PC-3 (cell line): ENCODE results near the gene SLCO2A1. TPM values are rescaled to one million over a fixed set of nuclear protein-coding genes. Genes with fewer than 3 reads are reported as not detected.

Source experiments
- ATAC-seq: fragments of 200-7000 bp; cut with Tn5 transposase; 2 replicates; pipeline ENCODE4 v1.9.1; 2020; ENCODE audit warnings: mild to moderate bottlenecking, moderate library complexity
- BruUV-seq: library from RNA; stranded (reverse); fragments of 400-500 nt; replicated peaks from 2 replicates; lab custom pipeline; 2021; lab: Mats Ljungman, UMichigan
- CTCF ChIA-PET: fragments of 300-600 bp; sonication (Branson Sonifier 250); formaldehyde crosslinking; loops from one replicate; lab custom pipeline; 2022; ENCODE audit warnings: antibody characterized with exemption; lab: Charles Lee
- POLR2A ChIA-PET: fragments of 300-600 bp; sonication (Branson Sonifier 250); formaldehyde crosslinking; loops from one replicate; lab custom pipeline; 2022; ENCODE audit warnings: antibody characterized with exemption; ENCODE audit not compliant: unreplicated experiment; lab: Charles Lee
- DNase-seq: peaks from one replicate; pipeline ENCODE4 v3.0.0-alpha.2; 2015
- H2AFZ ChIP-seq: fragments of 300-600 bp; sonication (generic); 2 replicates; pipeline ENCODE4 v1.6.0; 2016; ENCODE audit warnings: antibody characterized with exemption, low read length
- H3F3A ChIP-seq: fragments of 300-600 bp; sonication (generic); one replicate; pipeline ENCODE4 v1.6.0; 2017; ENCODE audit warnings: antibody characterized with exemption, low read length, control low read depth, mild to moderate bottlenecking; ENCODE audit not compliant: unreplicated experiment
- H3K27ac ChIP-seq: fragments of 300-600 bp; sonication (generic); 2 replicates; pipeline ENCODE4 v1.5.1; 2016; ENCODE audit warnings: mild to moderate bottlenecking, low read length
- H3K27me3 ChIP-seq: fragments of 300-600 bp; sonication (generic); 2 replicates; pipeline ENCODE4 v1.6.1; 2016; ENCODE audit warnings: low read length, mixed read lengths
- H3K36me3 ChIP-seq: fragments of 300-600 bp; sonication (generic); 2 replicates; pipeline ENCODE4 v1.6.1; 2016; ENCODE audit warnings: low read depth, mixed run types, low read length, mixed read lengths
- H3K4me1 ChIP-seq: fragments of 300-600 bp; sonication (generic); 2 replicates; pipeline ENCODE4 v1.5.1; 2016; ENCODE audit warnings: low read length; ENCODE audit not compliant: insufficient read depth
- H3K4me2 ChIP-seq: fragments of 300-600 bp; sonication (generic); 2 replicates; pipeline ENCODE4 v1.6.0; 2016; ENCODE audit warnings: low read length
- H3K4me3 ChIP-seq: fragments of 300-600 bp; sonication (generic); 2 replicates; pipeline ENCODE4 v1.5.1; 2016; ENCODE audit warnings: mild to moderate bottlenecking, low read length, mixed read lengths
- H3K79me2 ChIP-seq: fragments of 300-600 bp; sonication (generic); 2 replicates; pipeline ENCODE4 v1.6.1; 2017; ENCODE audit warnings: low read length, mixed read lengths
- H3K9ac ChIP-seq: fragments of 300-600 bp; sonication (generic); 2 replicates; pipeline ENCODE4 v1.6.0; 2016; ENCODE audit warnings: mild to moderate bottlenecking, low read length
- H3K9me2 ChIP-seq: fragments of 300-600 bp; sonication (generic); replicated peaks from 2 replicates; pipeline ENCODE4 v1.6.1; 2016; ENCODE audit warnings: mixed run types, low read length, mixed read lengths
- H3K9me3 ChIP-seq: fragments of 300-600 bp; sonication (generic); 2 replicates; pipeline ENCODE4 v1.6.1; 2016; ENCODE audit warnings: low read length, mixed read lengths
- H4K20me1 ChIP-seq: fragments of 300-600 bp; sonication (generic); 2 replicates; pipeline ENCODE4 v1.6.1; 2016; ENCODE audit warnings: low read length, mixed read lengths
- EZH2 ChIP-seq: fragments of 300-600 bp; sonication (generic); IDR thresholded peaks from one replicate; pipeline ENCODE4 v1.6.1; 2017; ENCODE audit warnings: antibody characterized with exemption, mild to moderate bottlenecking, low read length; ENCODE audit not compliant: unreplicated experiment
- EZH2phosphoT487 ChIP-seq: fragments of 300-600 bp; sonication (generic); IDR thresholded peaks from 2 replicates; pipeline ENCODE4 v1.6.1; 2018; ENCODE audit warnings: mild to moderate bottlenecking, antibody characterized with exemption, low read length, borderline replicate concordance
- intact Hi-C: fragments of 100-400 bp; cut with micrococcal nuclease; formaldehyde crosslinking; loops from 2 replicates; pipeline ENCODE4 v1.9.0; 2023
- total RNA-seq: library from RNA; depleted of rRNA; stranded (reverse); fragments of >200 nt; gene quantifications from 2 replicates; pipeline ENCODE4 v1.2.3, GENCODE V29; 2014
- TF ChIP-seq, protein P1 (sequence below): fragments of 300-600 bp; sonication (generic); conservative IDR thresholded peaks from 2 replicates; pipeline ENCODE4 v1.5.1; 2017; ENCODE audit warnings: antibody characterized with exemption, low read depth, mild to moderate bottlenecking, low read length

Gene SLCO2A1
- total RNA-seq, 1 experiment from 2014 or later: not detected

DNA sequence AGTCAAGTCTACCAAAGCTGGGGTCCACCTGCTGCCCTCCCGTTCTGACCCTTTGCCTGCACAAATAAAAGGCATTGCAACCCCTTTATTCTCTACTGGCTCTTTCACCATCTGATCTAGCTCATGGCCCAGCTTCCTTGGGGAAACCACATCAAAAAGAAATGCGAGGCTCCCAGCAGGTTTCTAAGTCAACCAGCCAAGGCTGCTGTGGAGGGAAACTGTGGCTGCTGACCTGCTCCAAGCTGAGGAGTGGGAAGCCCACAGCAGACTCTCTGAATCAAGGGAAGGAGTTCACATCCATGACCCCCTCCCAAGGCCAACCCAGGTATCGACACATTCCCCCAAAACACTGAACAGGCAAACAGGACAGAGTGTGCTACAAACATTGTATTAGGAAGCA lies 25.2 kb upstream of the SLCO2A1 start:
- no TSS peak for BruUV-seq
- H3K4me3 ChIP-seq: no peak overlapping the region
- ChIA-PET CTCF (no interaction called here), POLR2A (no interaction called here)
- no peak overlapping the region for H3K9ac ChIP-seq
- H3K27ac ChIP-seq: no peak overlapping the region
- no peaks in the 10 kb centered on the region for H3K9me3 ChIP-seq
- TF ChIP-seq, protein P1, sequence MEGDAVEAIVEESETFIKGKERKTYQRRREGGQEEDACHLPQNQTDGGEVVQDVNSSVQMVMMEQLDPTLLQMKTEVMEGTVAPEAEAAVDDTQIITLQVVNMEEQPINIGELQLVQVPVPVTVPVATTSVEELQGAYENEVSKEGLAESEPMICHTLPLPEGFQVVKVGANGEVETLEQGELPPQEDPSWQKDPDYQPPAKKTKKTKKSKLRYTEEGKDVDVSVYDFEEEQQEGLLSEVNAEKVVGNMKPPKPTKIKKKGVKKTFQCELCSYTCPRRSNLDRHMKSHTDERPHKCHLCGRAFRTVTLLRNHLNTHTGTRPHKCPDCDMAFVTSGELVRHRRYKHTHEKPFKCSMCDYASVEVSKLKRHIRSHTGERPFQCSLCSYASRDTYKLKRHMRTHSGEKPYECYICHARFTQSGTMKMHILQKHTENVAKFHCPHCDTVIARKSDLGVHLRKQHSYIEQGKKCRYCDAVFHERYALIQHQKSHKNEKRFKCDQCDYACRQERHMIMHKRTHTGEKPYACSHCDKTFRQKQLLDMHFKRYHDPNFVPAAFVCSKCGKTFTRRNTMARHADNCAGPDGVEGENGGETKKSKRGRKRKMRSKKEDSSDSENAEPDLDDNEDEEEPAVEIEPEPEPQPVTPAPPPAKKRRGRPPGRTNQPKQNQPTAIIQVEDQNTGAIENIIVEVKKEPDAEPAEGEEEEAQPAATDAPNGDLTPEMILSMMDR: no peak
- TF ChIP-seq EZH2 (no peak), EZH2phosphoT487 (no peak)
- DNase-seq (no peak), ATAC-seq (no peak)
- H2AFZ ChIP-seq: no peak overlapping the region
- intact Hi-C loops: no loop called here
- no peaks in the 10 kb centered on the region for H3K4me1 ChIP-seq
- no peaks in the 10 kb centered on the region for H3K36me3 ChIP-seq
- H3K79me2 ChIP-seq: no peaks in the 10 kb centered on the region
- no peaks in the 10 kb centered on the region for H3F3A ChIP-seq
- no peaks in the 10 kb centered on the region for H4K20me1 ChIP-seq
- H3K9me2 ChIP-seq: no peaks in the 10 kb centered on the region
- no peak overlapping the region for H3K4me2 ChIP-seq
- no peaks in the 10 kb centered on the region for H3K27me3 ChIP-seq

DNA sequence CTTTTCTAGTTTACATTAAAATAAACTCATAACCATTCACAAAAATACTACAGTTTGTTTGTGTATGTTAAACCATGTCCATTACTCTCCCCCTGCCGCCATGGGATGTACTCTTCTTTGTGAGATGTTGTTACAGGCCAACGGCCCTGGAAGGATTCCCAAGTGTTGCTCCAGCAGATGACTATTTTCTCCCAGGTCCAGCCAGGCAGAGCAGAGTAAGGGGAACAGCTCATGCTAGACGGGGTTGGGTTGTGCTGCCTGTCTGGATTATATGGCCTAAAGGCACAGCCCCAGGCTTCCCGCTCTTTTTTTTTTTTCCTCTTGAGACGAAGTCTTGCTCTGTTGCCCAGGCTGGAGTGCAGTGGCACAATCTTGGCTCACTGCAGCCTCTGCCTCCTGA lies 24.5 kb upstream of the SLCO2A1 start:
- no peaks in the 10 kb centered on the region for H3K4me1 ChIP-seq
- H3K4me3 ChIP-seq: no peak overlapping the region
- POLR2A ChIA-PET: no interaction called here
- CTCF ChIA-PET: no interaction called here
- H3K79me2 ChIP-seq: no peaks in the 10 kb centered on the region
- ATAC-seq (no peak), DNase-seq (no peak)
- H3F3A ChIP-seq: no peaks in the 10 kb centered on the region
- no peaks in the 10 kb centered on the region for H3K9me3 ChIP-seq
- TF ChIP-seq EZH2 (no peak), EZH2phosphoT487 (no peak)
- TF ChIP-seq, protein P1: no peak
- H3K4me2 ChIP-seq: no peak overlapping the region
- no peak overlapping the region for H3K9ac ChIP-seq
- no peak overlapping the region for H2AFZ ChIP-seq
- no peaks in the 10 kb centered on the region for H4K20me1 ChIP-seq
- no peaks in the 10 kb centered on the region for H3K9me2 ChIP-seq
- H3K27ac ChIP-seq: no peak overlapping the region
- H3K36me3 ChIP-seq: no peaks in the 10 kb centered on the region
- intact Hi-C loops: no loop called here
- H3K27me3 ChIP-seq: no peaks in the 10 kb centered on the region
- BruUV-seq: no TSS peak

DNA sequence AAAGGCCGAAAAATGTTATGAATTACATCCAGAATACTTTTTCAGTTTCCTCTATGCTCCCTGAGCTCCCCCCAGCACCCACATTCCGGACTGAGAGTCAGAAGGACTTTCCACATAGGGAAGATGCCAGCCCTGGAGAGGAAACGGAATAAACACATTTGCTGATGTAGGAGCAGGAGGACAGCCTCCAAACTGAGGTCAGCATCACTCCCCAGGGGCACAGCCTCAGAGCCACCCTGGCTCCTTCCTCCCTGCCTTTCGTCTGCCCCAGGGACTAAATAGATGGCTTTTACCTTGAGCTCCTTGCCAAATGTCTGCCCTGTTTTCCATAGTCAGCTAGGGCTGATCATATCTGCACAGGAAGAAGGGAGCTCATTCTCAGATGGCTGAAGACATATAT lies 22.6 kb upstream of the SLCO2A1 start:
- ChIA-PET CTCF (interaction anchor here (0.7 kb wide), 1 partner anchor 147 kb away, joined by 3 read pairs; no protein-coding TSS in a partner anchor), POLR2A (no interaction called here)
- H4K20me1 ChIP-seq: no peaks in the 10 kb centered on the region
- no TSS peak for BruUV-seq
- no peaks in the 10 kb centered on the region for H3K27me3 ChIP-seq
- DNase-seq: no peak
- H2AFZ ChIP-seq: no peak overlapping the region
- ATAC-seq: no peak
- H3K36me3 ChIP-seq: no peaks in the 10 kb centered on the region
- H3K27ac ChIP-seq: no peak overlapping the region
- intact Hi-C loops: no loop called here
- H3K4me1 ChIP-seq: no peaks in the 10 kb centered on the region
- no peak overlapping the region for H3K4me3 ChIP-seq
- H3K4me2 ChIP-seq: no peak overlapping the region
- TF ChIP-seq EZH2phosphoT487 (no peak), EZH2 (no peak)
- TF ChIP-seq, protein P1: no peak
- H3K79me2 ChIP-seq: no peaks in the 10 kb centered on the region
- no peaks in the 10 kb centered on the region for H3F3A ChIP-seq
- H3K9ac ChIP-seq: no peak overlapping the region
- no peaks in the 10 kb centered on the region for H3K9me3 ChIP-seq
- H3K9me2 ChIP-seq: no peaks in the 10 kb centered on the region
